ENCODE data around the gene SMC3.
"Not testable (repeated sequence)": the region's sequence is repeated elsewhere in the genome, so short reads cannot be mapped to it uniquely, and the experiment has no call there.

The SMC3 gene

DNA sequence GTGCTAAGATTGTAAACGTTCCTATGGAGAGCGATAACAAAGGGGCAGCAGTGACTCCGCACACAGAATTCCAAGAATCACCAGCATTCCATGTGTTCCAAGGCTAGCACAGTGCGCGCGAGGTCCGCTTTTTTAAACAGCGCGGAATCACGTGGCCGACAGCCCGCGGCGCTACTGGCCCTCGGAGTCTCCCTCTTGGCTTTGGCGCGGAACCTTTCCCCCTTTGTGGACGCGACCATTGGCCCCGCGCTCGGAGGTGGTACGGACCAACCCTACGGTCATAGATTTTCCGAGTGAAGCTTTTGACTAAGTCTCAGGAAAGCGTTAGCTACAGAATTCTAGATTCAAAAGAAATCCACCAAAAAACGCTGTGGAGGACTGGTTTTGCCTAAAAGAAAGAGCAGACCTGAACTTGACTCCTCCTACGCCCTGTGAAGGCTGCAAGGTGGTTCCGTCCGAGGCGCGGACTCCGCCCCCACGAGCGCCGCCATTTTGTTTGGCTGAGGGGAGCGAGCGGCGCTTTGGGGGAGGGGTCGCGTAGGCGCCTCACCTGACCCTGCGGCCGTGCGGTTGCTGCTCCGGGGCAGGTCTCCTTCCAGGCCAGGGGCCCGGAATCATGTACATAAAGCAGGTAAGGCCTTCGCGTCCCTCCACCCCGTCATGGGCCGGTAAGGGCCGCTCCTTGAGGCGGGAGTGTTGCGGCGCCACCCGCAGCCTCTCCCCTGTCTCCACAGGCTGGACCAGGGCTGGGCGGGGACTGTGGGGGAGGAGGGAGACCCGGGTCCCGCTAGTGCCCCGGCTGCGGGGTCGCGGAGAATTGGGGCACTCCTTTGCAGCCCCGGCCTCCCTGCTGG is at the start of gene SMC3:
SMC3 (plus strand) TSS at position 495 of the 854 bp plus-strand sequence; CDS start at position 617, 122 bp downstream.
- DNase-seq: peak; percentile 97 to 98
- TF ChIP-seq GATA1 (IDR thresholded peaks at IDR 0.05; ENCODE audit: low read depth, low read length) (no peak), POLR2A (IDR thresholded peaks at IDR 0.05; ENCODE audit: low read length) (peak; percentile 73)

DNA sequence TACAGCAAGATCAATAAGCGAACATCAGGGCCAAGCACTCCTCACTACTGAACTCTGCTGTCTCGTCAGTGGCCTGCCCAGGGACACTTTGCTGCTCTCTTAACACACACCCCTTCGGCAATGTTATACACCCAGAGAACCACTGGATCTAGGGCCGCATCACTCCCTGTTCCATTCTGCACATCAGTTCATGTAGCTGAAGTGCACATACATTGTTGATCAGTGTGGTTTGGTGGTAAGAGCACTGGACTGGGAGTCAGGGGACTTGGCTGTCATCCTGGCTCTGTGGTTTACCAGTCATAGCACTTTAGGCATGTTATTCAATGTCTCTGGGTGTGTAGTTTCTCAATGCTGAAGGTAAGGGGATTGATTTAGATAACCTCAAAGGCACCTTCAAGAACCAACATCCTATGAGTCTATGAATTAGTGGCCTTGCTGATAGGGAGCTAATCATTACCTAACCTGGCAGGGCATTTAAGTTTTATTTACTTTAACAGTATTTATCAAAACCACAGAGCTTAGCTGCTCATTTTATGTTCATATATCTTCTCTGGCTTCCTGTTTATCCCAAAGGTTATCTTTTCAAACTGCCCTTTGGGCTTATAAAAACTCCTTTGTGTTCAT is 45.0 kb upstream of the SMC3 start:
- TF ChIP-seq POLR2A (IDR thresholded peaks at IDR 0.05; ENCODE audit: low read length) (no peak), GATA1 (IDR thresholded peaks at IDR 0.05; ENCODE audit: low read depth, low read length) (no peak)
- DNase-seq: no peak

DNA sequence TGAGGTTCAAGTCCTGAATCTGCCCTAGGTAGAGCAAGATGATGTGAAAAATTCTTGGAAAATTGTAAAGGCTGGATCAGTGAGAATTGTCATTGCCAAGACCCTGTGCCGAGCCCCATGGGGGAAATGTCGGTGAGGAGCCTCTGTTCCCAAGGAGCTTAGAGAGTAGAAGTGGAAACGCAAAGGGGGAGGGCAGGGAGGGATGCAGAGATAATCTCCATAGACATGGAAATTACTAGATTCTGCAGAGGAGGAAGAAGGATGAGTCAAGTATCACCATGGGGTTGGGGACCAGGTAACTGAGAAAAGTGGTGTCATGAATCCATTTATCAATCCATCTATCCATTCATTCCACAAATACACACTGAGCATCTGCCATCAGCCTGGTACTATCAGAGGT is 43.8 kb upstream of the SMC3 start:
- no peak for TF ChIP-seq GATA1 (IDR thresholded peaks at IDR 0.05; ENCODE audit: low read depth, low read length)
- no peak for TF ChIP-seq POLR2A (IDR thresholded peaks at IDR 0.05; ENCODE audit: low read length)
- no peak for DNase-seq

DNA sequence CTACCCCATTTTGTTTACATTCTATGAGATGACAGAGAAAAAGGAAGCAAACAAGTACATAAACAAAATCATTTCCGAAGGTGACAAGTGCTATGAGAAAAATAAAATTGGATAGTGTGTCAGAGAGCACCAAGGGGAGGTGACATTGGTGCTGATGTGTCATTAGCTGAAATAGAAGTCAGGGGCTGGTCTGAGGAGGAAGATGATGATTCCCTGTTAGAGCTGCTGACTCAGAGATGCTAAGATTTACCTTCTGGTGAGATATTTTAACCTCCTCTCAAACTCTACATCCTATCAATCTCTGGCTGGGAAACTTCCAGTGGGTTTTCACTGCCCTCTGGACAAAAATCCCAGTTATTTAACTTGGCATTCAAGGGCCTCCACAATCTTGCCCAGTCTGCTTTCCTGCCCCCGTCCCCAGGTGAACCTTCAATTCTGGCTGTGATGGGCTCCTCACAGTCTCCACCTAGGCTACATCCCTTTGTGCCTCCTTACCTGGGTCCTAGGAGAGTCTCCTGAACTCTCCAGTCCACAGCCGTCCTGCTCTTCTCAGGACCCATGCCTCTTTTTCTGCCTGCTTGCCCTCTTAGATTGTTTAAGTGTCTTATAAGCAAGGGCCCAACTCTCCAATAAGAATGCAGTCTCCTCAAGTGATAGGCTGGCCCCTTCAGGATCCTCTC is 43.2 kb upstream of the SMC3 start:
- TF ChIP-seq POLR2A (IDR thresholded peaks at IDR 0.05; ENCODE audit: low read length) (no peak), GATA1 (IDR thresholded peaks at IDR 0.05; ENCODE audit: low read depth, low read length) (no peak)
- DNase-seq: peak in 1 of 2 experiments; percentile 31

DNA sequence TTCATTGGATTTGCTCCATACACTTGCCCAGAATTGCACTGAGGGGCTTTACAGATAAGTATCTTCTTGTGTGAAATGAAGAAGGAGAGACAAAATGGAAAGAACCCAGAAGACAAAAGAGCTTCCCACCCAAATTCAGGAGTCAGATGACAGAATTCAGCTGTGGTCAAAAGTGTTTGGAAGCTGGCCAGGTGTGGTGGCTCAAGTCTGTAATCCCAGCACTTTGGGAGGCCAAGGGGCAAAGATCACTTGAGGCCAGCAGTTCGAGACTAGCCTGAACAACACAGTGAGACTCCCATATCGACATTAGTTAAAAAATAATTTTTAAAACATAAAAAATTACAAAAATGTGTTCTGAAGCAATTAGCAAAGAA is 42.6 kb upstream of the SMC3 start:
- TF ChIP-seq GATA1 (IDR thresholded peaks at IDR 0.05; ENCODE audit: low read depth, low read length) (no peak), POLR2A (IDR thresholded peaks at IDR 0.05; ENCODE audit: low read length) (no peak)
- no peak for DNase-seq

DNA sequence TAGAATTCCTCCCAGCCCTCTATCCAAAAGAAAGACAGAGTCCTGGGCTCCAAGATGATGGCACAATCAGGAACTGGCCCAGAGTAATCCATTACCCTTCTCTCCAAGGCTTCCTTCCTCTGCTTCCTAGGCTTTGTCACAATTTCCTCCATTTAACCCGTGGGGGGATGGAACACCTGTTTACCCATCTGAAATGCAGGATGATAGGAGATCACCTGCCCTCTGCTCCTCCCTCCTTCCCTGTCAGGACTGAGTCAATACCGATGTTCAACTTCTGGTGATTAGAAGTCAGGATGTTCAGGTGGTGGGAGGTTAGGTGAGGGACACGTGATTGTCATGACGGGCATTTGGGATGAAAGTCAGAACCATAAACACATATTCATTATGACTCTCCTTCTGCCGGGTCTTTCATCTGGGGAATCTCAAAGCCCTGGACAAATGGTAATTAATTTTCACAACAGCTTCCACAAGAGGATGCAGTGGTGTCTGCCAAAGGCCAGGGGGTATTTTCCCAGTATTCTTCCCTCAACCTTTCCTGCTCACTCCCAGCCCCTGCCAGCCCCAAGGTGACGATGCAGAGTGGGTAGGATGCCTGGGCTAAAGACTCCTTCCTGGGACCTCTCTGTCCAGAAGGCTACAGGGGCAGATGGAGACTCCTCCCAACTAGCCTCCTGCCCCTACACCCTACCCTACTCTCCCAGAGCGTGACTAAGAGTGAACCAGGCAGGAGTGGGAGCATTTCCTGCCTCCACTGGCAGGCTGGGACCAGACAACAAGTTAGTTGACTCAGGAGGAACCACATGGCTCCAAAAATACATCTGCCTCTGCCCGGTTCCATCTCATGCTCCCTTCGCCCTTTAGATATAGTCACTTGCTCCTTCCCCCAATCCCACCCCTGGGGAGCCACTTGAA is 41.9 kb upstream of the SMC3 start:
- DNase-seq: no peak
- TF ChIP-seq POLR2A (IDR thresholded peaks at IDR 0.05; ENCODE audit: low read length): no peak
- no peak for TF ChIP-seq GATA1 (IDR thresholded peaks at IDR 0.05; ENCODE audit: low read depth, low read length)

DNA sequence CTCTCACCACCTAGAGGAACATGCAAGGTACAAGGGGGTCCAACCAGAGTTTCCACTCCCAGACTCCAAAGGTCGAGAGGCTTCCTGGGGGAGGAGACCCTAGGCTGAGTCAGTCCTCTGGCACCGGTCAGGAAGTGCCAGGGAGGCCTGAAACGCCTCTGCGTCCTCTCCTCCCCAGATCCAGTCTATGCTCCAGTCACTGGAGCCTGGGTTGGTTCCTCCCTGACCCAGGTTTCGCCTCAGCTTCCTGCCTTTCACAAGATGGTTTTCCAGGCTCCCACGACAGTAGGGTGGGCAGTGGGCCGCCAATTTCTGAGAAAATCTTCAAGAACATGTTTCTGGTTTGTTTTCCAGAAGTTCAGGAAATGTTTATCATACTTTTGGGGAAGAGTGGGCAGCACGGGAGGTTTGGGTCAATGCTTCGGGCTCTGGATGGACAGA is 39.7 kb upstream of the SMC3 start:
- no peak for DNase-seq
- no peak for TF ChIP-seq POLR2A (IDR thresholded peaks at IDR 0.05; ENCODE audit: low read length)
- no peak for TF ChIP-seq GATA1 (IDR thresholded peaks at IDR 0.05; ENCODE audit: low read depth, low read length)

DNA sequence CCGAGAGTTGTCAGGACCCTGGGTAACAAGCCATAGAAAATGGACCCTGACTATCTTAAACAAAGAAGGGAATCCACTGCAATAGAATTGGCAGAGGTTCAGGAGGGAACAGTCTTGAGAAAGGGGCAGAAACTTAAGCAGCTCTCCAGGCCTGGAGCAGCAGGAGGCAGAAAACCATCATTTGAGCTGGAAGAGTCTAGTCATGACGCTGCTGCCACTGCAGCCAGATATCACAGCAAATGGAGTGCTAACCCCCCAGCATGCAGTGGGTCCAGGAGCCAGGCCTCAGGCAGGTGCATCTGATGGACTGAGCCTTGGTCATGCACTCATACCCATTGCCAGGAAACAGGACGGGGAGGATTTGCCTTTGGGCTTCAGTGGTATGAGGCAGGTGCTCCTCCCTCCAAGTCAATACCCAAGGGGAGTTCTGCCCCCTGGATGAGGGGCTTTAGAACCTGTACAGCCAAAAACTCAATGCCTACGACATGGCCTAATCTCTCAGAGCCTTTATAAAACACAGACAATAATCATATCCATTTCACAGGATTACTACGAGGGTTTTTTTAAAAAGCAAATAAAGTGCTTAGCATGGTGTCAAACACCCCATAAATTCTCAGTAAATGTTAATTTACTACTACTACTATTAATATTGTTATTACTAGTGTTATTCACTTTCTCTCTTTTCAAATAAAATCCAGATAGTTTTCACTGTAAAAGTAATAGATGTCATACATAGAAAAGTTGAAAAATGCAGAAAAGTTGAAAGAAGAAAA is 39.1 kb upstream of the SMC3 start:
- no peak for TF ChIP-seq POLR2A (IDR thresholded peaks at IDR 0.05; ENCODE audit: low read length)
- no peak for TF ChIP-seq GATA1 (IDR thresholded peaks at IDR 0.05; ENCODE audit: low read depth, low read length)
- no peak for DNase-seq

DNA sequence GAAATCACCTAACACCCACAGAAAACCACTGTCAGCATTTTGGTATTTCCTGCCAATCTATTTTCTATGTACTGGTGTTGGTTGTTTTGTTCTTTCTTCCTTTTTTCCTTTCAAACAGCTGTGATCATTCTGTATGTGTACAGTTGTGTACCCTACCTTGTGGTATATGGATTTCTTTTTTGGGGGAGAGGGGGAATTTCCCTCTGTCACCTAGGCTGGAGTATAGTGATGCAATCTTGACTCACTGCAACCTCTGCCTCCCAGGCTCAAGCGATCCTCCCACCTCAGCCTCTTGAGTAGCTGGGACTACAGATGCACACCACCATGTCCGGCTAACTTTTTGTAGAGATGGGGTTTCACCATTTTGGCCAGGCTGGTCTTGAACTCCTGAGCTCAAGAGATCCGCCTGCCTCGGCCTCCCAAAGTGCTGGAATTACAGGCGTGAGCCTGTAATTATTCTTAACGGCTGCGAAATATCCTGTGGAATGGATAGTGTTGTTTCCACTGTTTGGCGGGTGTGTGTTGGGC is 38.4 kb upstream of the SMC3 start:
- not testable (repeated sequence) for DNase-seq

DNA sequence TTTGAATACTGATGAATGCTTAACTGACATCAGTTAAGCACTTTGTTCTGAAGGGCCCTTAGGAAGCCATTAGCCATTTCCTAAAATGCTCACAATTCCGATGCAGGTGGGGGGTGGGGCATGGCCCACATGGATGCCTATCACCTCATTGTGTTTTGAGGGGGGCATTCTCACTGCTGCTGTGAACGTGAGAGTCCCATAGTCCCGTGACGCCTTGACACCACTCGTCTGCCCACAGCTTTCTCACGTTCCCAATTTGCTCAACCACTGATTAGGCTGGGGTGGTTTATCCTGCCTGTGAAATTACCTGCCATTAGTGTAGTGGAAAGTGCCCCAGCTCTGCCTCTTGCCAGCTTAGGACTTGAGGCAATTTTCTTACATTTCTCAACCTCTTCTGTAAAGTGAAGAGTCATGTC is 37.9 kb upstream of the SMC3 start:
- TF ChIP-seq POLR2A (IDR thresholded peaks at IDR 0.05; ENCODE audit: low read length) (no peak), GATA1 (IDR thresholded peaks at IDR 0.05; ENCODE audit: low read depth, low read length) (no peak)
- no peak for DNase-seq

DNA sequence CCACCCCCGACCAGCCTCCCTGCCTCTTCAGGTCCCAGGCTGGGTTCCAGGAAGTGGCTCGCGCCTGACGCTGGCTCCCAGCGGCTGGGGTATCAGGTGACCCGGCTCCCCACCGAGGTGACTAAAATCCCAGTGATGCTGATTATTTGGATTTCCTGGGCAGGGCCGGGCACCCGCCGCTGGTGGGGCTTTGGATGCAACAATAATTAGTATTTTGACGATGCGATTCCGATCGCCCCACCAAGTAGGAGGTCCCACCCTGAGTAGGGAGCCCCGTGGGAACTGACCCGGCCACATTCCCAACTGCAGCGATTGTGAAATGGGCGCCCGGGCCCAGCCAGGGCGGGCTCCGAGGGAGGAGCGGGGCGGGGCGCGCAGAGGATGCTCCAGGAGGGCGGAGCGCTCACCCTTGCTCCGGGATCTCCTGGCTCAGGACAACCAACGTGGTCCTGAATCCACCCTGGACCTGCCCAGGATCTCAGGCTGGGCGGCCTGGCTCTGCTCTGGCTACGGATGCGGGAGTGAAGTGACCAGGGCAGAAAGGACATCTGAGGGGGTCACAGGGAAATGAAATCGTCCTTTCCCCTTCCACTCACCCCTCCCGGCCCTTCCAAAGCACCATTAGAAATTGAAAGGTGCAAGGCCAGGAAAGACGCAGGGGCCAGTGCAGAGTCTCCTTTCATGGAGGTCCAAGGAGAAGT is 37.2 kb upstream of the SMC3 start:
- TF ChIP-seq GATA1 (IDR thresholded peaks at IDR 0.05; ENCODE audit: low read depth, low read length) (no peak), POLR2A (IDR thresholded peaks at IDR 0.05; ENCODE audit: low read length) (no peak)
- no peak for DNase-seq

DNA sequence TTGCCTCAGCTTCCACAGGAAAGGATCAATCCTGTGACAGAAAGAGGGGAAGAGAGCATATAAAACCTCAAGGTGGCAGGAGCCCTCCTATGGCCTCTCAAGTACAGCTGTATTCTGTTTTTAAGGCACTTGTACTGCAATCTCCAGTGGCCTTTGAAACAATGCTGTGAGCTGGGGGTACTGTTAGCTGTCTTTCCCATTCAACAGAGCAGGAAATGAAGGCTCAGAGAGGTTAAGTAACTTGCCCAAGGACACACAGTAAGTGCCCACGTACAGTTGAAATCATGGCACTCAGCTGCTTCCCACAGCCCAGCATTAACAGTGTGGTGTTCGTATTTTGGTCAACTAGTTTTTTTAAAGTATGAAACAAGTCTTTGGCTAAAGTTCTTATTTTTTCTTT is 35.8 kb upstream of the SMC3 start:
- no peak for DNase-seq
- no peak for TF ChIP-seq POLR2A (IDR thresholded peaks at IDR 0.05; ENCODE audit: low read length)
- TF ChIP-seq GATA1 (IDR thresholded peaks at IDR 0.05; ENCODE audit: low read depth, low read length): no peak

DNA sequence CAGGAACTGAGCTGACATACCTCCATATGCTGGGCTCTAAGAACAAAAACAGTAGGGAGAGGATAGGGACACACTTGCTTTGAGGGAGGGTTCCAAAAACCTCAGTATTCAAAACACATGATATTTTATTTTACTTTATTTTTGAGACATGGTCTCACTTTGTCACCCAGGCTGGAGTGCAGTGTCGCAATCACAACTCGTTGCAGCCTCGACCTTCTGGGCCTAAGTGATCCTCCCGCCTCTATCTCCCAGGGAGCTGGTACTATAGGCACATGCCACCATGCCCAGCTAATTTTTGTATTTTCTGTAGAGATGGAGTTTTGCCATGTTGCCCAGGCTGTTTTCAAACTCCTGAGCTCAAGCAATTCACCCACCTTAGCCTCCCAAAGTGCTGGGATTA is 34.9 kb upstream of the SMC3 start:
- not testable (repeated sequence) for DNase-seq

Data from erythroblast (primary cell).